D341Med (cell line): ENCODE results near the gene RPEL1.
A peak's percentile ranks its signal among the peaks of the same experiment; 100 is the strongest.
"Not testable (repeated sequence)": the region's sequence is repeated elsewhere in the genome, so short reads cannot be mapped to it uniquely, and the experiment has no call there.

Experiments used
- DNase-seq: peaks from one replicate; pipeline ENCODE4 v3.0.0; 2012; ENCODE audit warnings: low spot score

RPEL1 gene

GRCh38 chr10:103235775-103236174, 9.9 kb upstream of the RPEL1 start:
- no peak for DNase-seq

- DNase-seq = peak; percentile 45
These were observed 7.0 kb upstream of the RPEL1 start for GRCh38 chr10:103238506-103239252.

DNA sequence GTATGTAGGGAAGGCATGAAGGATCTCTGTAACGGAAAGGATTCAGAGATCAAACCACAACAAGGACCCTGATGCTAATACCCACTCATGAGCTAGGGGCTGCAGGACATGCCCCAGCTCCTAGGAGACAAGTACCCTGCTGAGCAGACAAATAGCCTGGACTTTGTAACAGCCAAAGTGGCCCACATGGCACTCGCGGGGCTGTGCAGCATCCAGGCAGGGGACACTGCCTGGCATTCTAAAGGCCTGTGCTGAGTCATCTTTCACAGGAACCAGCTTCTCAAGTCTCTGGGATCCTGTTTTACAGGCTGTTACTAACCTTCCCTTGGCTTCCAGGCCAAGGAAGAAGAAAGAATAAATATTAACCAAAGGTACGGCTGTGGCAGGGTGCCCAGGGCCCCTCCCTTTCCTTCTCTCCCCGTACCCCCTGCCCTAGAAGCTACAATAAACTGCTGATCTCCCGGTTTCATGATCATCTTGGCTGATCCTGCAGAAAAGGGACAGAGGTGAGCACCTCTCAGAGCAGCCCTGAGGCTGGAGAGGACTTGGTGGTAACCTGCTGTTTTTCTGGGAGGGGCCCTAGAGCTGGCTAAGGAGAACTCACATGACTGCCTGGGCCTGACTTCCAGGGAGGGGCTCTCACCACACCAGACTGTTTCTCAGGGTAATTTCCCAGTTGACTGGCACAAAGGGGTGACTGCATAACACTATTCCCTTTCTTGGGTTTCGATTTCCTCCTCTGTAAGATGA, 4.2 kb upstream of the RPEL1 start:
- DNase-seq = peak; percentile 20

GRCh38 chr10:103244666-103245271, 918 bp upstream of the RPEL1 start:
- peak; percentile 72 for DNase-seq

DNA sequence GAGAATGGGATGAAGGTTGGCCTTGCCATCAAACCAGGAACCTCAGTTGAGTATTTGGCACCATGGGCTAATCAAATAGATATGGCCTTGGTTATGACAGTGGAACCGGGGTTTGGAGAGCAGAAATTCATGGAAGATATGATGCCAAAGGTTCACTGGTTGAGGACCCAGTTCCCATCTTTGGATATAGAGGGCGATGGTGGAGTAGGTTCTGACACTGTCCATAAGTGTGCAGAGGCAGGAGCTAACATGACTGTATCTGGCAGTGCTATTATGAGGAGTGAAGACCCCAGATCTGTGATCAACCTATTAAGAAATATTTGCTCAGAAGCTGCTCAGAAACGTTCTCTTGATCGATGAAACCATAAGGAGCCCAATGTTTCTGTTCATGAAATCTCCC, 637 bp downstream of the RPEL1 start:
- DNase-seq = no peak

DNA sequence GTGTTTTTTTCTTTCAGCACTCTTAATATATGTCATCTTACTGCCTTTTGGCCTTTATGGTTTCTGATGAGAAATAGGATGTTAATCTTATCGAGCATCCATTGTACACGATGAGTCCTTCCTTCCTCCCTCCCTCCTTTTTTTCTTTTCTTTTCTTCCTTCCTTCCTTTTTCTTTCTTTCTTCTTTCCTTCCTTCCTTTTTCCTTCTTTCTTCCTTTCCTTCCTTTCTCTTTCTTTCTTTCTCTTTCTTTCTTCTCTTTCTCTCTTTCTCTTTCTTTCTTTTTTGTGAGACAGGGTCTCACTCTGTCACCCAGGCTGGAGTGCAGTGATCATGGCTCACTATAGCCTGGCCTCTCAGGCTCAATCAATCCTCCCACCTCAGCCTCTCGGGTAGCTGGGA, 8.4 kb downstream of the RPEL1 start:
- DNase-seq = no peak

GRCh38 chr10:103254538-103255325, 9.0 kb downstream of the RPEL1 start:
- DNase-seq = no peak

DNA sequence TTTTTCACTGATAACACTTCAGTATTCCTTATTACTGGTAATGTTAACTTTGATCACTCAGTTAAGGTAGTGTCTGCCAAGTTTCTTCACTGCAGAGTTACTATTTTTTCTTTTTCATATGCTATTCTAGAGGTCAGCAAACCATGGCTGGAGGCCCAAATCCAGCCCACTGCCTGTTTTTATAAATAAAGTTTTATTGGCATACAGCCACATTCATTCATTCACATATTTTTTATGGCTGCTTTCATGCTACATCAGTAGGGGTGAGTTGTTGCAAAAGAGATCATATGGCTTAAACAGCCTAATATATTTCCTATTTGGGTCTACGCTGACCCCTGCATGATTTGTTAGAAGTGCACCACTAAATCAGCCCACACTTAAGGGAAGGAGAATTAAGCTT, 10.9 kb downstream of the RPEL1 start:
- DNase-seq = no peak

DNA sequence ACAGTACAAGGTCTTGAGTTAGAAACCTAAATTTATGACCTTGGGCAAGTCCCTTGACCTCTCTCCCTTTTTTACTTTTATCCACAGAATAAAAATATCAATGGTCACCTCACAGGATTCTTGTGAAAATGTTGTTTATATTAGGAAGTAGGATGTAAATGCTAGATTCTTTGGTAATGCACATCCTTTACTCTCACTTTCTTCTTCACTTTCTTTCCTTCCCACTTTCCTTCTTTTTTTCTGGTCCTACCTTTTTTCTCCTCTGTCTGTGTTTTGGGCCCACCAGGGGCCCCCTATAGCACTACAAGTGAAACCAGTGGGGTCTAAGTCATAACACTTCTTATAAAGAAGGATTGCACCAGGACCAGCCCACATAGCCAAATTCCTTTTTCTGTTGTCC, 12.1 kb downstream of the RPEL1 start:
- no peak for DNase-seq

- DNase-seq = not testable (repeated sequence)
These were observed 13.2 kb downstream of the RPEL1 start for GRCh38 chr10:103258928-103259327.

DNA sequence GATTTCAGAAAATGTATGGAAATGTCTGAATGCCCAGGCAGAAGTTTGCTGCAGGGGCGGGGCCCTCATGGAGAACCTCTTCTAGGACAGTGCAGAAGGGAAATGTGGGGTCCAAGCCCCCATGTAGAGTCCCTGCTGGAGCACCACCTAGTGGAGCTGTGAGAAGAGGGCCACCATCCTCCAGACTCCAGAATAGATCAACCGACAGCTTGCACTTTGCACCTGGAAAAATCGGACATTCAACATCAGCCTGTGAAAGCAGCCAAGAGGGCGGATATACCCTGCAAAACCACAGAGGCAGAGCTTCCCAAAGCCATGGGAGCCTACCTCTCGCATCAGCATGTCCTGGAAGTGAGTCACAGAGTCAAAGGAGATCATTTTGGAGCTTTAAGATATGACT, 14.3 kb downstream of the RPEL1 start:
- DNase-seq = no peak

- DNase-seq = no peak
These were observed 16.5 kb downstream of the RPEL1 start for GRCh38 chr10:103262229-103262628.

DNA sequence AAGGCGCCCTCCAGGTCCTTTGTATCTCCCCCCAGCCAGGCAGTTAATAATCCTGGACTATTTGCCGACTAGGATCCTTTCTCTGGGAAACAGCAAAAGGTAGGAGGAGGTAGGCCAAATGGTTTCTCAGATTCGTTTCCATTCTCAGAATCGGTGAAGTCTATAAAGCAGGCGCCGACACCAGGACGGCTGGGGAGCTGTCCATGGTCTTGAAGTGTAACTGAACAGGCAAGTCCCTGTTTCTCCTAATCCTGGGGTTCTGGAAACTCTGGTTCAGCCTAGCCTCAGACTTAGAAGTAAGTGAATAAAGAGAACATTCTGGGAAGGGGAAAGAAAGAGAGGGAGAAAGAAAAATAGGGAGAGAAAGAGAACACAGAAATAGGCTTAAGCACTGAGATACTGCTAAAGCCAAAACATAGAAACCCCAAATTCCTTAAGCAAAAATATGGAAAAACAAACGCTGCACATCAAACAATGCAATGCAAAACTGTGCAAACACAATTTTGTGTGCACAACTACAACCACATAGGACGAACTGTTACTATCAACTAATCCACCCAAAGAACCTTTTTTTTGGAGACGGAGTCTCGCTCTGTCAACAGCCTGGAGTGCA, 20.1 kb downstream of the RPEL1 start:
- DNase-seq = peak; percentile 30

- peak; percentile 73 for DNase-seq
These were observed 27.4 kb downstream of the RPEL1 start for GRCh38 chr10:103273041-103273441.

- DNase-seq = no peak
These were observed 30.7 kb downstream of the RPEL1 start for GRCh38 chr10:103276251-103276895.

DNA sequence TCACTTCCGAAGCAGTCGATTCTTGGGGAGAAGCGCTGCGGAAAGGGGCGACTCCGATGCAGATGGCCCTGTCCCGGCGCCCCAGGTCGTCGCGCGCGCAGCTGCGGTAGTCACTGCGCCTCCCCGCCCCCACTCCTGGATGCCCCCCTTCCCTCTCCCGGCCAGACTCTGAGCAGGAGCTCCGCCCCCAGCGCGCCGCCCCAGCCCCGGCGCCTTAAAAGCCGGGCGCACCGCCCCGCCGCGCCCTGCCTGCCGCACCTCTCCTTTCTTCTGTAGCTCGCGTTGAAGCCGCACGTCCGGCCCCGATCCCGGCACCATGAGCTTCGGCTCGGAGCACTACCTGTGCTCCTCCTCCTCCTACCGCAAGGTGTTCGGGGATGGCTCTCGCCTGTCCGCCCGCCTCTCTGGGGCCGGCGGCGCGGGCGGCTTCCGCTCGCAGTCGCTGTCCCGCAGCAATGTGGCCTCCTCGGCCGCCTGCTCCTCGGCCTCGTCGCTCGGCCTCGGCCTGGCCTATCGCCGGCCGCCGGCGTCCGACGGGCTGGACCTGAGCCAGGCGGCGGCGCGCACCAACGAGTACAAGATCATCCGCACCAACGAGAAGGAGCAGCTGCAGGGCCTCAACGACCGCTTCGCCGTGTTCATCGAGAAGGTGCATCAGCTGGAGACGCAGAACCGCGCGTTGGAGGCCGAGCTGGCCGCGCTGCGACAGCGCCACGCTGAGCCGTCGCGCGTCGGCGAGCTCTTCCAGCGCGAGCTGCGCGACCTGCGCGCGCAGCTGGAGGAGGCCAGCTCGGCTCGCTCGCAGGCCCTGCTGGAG, 31.4 kb downstream of the RPEL1 start, which contains the start of gene INA:
INA (plus strand) TSS at position 243 of the 817 bp plus-strand sequence; CDS start at position 317, 74 bp downstream.
- DNase-seq = peak; percentile 84

- peak; percentile 30 for DNase-seq
These were observed 32.2 kb downstream of the RPEL1 start for GRCh38 chr10:103277713-103278536.

DNA sequence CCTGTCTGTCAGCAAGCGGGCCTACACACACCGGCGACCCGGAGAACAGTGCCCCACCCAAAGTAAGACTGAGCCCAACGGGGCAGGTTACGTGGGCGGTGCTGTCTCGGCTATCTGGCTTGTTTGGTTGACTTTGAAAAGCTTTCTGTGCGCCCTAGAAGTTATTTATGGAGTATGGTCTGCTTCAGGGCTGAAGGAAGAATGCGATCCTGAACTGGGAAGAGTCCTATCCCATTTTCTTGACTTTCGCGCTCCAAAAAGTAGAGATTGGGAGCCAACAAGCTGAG, 32.8 kb downstream of the RPEL1 start:
- no peak for DNase-seq

DNA sequence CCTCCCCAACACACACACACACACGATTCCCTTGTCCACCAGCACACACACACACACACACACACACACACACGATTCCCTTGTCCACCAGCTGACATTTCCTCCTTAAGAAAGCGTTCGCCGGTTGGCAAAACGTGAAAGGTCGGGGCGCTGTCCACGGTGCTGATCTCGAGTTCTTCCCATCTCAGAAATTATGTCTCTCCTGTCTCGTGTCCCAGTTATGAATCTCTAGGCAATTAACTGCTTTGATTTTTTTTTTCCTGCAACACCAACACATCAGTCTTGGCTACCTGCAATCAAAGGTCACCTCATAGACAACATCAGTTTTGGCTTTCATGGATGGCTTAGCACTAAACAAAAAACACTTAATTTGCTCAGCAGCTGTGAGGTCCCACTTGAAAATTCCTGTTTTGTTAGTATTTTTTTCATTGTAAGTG, 33.2 kb downstream of the RPEL1 start:
- no peak for DNase-seq

DNA sequence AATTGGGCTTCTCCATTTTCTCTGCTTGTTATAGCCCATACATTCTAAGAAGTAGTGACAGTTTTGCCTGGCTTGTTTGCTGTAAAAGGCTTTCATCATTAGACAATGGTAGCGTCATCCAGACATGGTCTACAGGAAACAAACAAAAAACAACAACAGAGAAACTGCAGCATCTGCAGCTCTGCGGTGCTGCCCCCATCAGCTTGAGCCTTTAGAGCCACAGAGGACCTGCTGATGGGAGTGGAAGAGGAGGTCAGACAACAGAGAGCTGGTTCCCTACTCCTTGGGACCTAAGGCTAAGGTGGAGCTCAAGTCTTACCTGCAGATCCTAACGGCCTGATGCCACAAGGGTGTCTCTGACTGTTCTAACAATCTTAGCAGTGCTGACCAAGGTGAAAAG, 34.3 kb downstream of the RPEL1 start:
- DNase-seq = no peak
